Bronchial epithelial cell (primary cell): ENCODE results near the gene DAB2IP. TPM values are rescaled to one million over a fixed set of nuclear protein-coding genes. Genes with fewer than 3 reads are reported as not detected.

Experiments
- DNase-seq: peaks from one replicate; pipeline ENCODE4 v3.0.0-alpha.2; 2010; ENCODE audit warnings: low read depth
- FAIRE-seq: peaks from 2 replicates; lab custom pipeline; 2011; peaks lifted over from hg19 to GRCh38; lab: Jason Lieb, UNC
- H3K27me3 ChIP-seq: 2 replicates; pipeline ENCODE4 v1.5.1; 2011; ENCODE audit warnings: low read length; ENCODE audit not compliant: control insufficient read depth, insufficient read depth
- H3K36me3 ChIP-seq: 2 replicates; pipeline ENCODE4 v1.5.1; 2011; ENCODE audit warnings: low read length; ENCODE audit not compliant: control insufficient read depth, insufficient read depth
- H3K4me3 ChIP-seq: 2 replicates; pipeline ENCODE4 v1.5.1; 2011; ENCODE audit warnings: mild to moderate bottlenecking, low read depth, low read length, control low read depth
- CTCF ChIP-seq: IDR thresholded peaks from 2 replicates; pipeline ENCODE4 v1.5.1; 2011; ENCODE audit warnings: mild to moderate bottlenecking, moderate library complexity, low read length, control low read depth, inconsistent platforms; ENCODE audit not compliant: insufficient read depth, severe bottlenecking
- total RNA-seq: library from RNA; depleted of rRNA; stranded (reverse); fragments of >200 nt; gene quantifications from 2 replicates; pipeline ENCODE4 v1.2.1, GENCODE V29; 2014

Gene DAB2IP
- total RNA-seq, 1 donor from 2014 or later = 8.4 TPM

- no peak for TF ChIP-seq CTCF
- Histone ChIP-seq H3K4me3 (no peak overlapping the region), H3K27me3 (no peaks in the 10 kb centered on the region), H3K36me3 (peaks cover 12% of the 10 kb centered on the region)
- peak; percentile 88 for FAIRE-seq
- no peak for DNase-seq
Measured at GRCh38 chr9:121750715-121751623, 99.5 kb downstream of the DAB2IP start.

- Histone ChIP-seq H3K27me3 (no peaks in the 10 kb centered on the region), H3K4me3 (no peak overlapping the region), H3K36me3 (peaks cover 13% of the 10 kb centered on the region)
- no peak for TF ChIP-seq CTCF
- FAIRE-seq (no peak), DNase-seq (no peak)
Measured at GRCh38 chr9:121751686-121752445, 100.4 kb downstream of the DAB2IP start.

GRCh38 chr9:121752929-121753328 is 101.5 kb downstream of the DAB2IP start:
- FAIRE-seq = no peak
- Histone ChIP-seq H3K4me3 (no peak overlapping the region), H3K36me3 (peaks cover 19% of the 10 kb centered on the region), H3K27me3 (no peaks in the 10 kb centered on the region)
- no peak for TF ChIP-seq CTCF
- no peak for DNase-seq

GRCh38 chr9:121753802-121754654 is 102.6 kb downstream of the DAB2IP start:
- no peak for TF ChIP-seq CTCF
- no peak for DNase-seq
- Histone ChIP-seq H3K4me3 (no peak overlapping the region), H3K36me3 (peaks cover 27% of the 10 kb centered on the region), H3K27me3 (no peaks in the 10 kb centered on the region)
- no peak for FAIRE-seq

GRCh38 chr9:121754655-121755436 is 103.4 kb downstream of the DAB2IP start:
- no peak for TF ChIP-seq CTCF
- H3K4me3 ChIP-seq = no peak overlapping the region
- H3K27me3 ChIP-seq = no peaks in the 10 kb centered on the region
- peaks cover 24% of the 10 kb centered on the region for H3K36me3 ChIP-seq
- FAIRE-seq = no peak
- peak; percentile 65 for DNase-seq
